Upper lobe of left lung (tissue), 6 donors: ENCODE data around the gene NCLN. TPM values are rescaled to one million over a fixed set of nuclear protein-coding genes. Genes with fewer than 3 reads are reported as not detected.

Experiments used
- ATAC-seq, 2 donors: fragments of 200-7000 bp; cut with Tn5 transposase; one replicate each; pipeline ENCODE4 v1.9.1; 2022; ENCODE audit warnings: mild to moderate bottlenecking in 2 of 2, moderate library complexity in 2 of 2; ENCODE audit not compliant: low FRiP score in 2 of 2
- DNase-seq, 2 donors: peaks; one replicate each; pipeline ENCODE4 v3.0.0-alpha.2; 2019 to 2020
- H3K27ac ChIP-seq, 4 donors: fragments of 200-600 bp; sonication (generic); one replicate each; pipeline ENCODE4 v1.5.1; 2016 to 2019
- H3K27me3 ChIP-seq, 4 donors: fragments of 200-600 bp; sonication (generic); one replicate each; pipeline ENCODE4 v1.5.1; 2017 to 2019
- H3K36me3 ChIP-seq, 4 donors: fragments of 200-600 bp; sonication (generic); one replicate each; pipeline ENCODE4 v1.5.1; 2016 to 2019
- H3K4me1 ChIP-seq, 4 donors: fragments of 200-600 bp; sonication (generic); one replicate each; pipeline ENCODE4 v1.5.1; 2018 to 2019
- H3K4me3 ChIP-seq, 4 donors: fragments of 200-600 bp; sonication (generic); one replicate each; pipeline ENCODE4 v1.5.1; 2017 to 2019; ENCODE audit warnings: mild to moderate bottlenecking in 2 of 4, moderate library complexity in 1 of 4
- H3K9me3 ChIP-seq, 4 donors: fragments of 200-600 bp; sonication (generic); one replicate each; pipeline ENCODE4 v1.5.1; 2018 to 2019
- EP300 ChIP-seq, 4 donors: sonication (generic); formaldehyde crosslinking; IDR thresholded peaks; one replicate each; pipeline ENCODE4 v1.5.1; 2017; ENCODE audit warnings: antibody characterized with exemption in 4 of 4, control low read depth in 2 of 4
- POLR2A ChIP-seq, 4 donors: fragments of 450-650 bp; IDR thresholded peaks; one replicate each; pipeline ENCODE4 v1.5.1; 2016 to 2017; ENCODE audit warnings: antibody characterized with exemption in 4 of 4, mild to moderate bottlenecking in 2 of 4
- POLR2AphosphoS5 ChIP-seq, 2 donors: sonication (generic); formaldehyde crosslinking; IDR thresholded peaks; one replicate each; pipeline ENCODE4 v1.5.1; 2017; ENCODE audit warnings: antibody characterized with exemption in 2 of 2
- WGBS, 2 donors: methylation state at CpG; one replicate each; pipeline ENCODE4 v1.1.5; 2017 to 2018; 5-methylcytosine and 5-hydroxymethylcytosine counted together
- total RNA-seq, 6 donors: library from RNA; depleted of rRNA in 4 of 6; stranded (reverse); fragments of >200 nt in 4 of 6; gene quantifications; one replicate each; pipeline versions ENCODE4 v1.1.0 to v1.2.1, GENCODE V29; 2016 to 2021
- TF ChIP-seq, protein P1 (sequence below), 6 experiments: fragments of 450-650 bp in 4 of 6; fragments of 200-600 bp in 2 of 6; sonication (generic) in 2 of 6; IDR thresholded peaks; one replicate each; pipeline ENCODE4 v1.5.1; 2016 to 2019; ENCODE audit warnings: antibody characterized with exemption in 6 of 6
- donor health status: DM: no; HTN: no; CAD: no; lungs with moderate emphysema.
- donor health status: DM: no; HTN: yes; CAD: no; lungs with severe emphysema.

The NCLN gene
- total RNA-seq, 6 donors from 2014 or later = 35.6 to 87.0 (median 72.5) TPM

DNA sequence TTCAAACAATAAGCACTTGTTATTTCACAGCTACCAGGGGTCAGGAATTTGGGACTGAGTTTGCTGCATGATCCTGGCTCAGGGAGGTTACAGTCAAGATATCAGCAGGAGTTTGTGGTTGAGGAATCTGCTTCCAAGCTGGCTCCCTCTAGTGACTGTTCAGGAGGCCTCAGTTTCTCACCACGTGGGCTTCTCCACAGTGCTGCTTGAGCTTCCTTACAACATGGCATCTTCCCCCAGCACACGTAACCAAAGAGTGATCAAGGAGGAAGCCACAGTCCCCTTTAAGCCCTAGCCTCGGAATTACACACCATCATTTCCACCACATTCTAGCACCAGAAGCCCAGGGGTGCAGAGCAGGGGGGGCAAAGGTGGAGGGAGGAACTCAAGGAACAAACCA is 67.5 kb downstream of the NCLN start:
- no peaks in the 10 kb centered on the region for H3K36me3 ChIP-seq
- DNase-seq (no peak), ATAC-seq (no peak)
- no peak overlapping the region for H3K4me3 ChIP-seq
- no peak overlapping the region for H3K27ac ChIP-seq
- WGBS, 2 donors = 52 to 66% methylated on average over 3 of the region's 3 CpGs
- TF ChIP-seq, protein P1, sequence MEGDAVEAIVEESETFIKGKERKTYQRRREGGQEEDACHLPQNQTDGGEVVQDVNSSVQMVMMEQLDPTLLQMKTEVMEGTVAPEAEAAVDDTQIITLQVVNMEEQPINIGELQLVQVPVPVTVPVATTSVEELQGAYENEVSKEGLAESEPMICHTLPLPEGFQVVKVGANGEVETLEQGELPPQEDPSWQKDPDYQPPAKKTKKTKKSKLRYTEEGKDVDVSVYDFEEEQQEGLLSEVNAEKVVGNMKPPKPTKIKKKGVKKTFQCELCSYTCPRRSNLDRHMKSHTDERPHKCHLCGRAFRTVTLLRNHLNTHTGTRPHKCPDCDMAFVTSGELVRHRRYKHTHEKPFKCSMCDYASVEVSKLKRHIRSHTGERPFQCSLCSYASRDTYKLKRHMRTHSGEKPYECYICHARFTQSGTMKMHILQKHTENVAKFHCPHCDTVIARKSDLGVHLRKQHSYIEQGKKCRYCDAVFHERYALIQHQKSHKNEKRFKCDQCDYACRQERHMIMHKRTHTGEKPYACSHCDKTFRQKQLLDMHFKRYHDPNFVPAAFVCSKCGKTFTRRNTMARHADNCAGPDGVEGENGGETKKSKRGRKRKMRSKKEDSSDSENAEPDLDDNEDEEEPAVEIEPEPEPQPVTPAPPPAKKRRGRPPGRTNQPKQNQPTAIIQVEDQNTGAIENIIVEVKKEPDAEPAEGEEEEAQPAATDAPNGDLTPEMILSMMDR (IDR thresholded peaks at IDR 0.05) = no peak
- no peak for TF ChIP-seq POLR2AphosphoS5 (IDR thresholded peaks at IDR 0.05)
- TF ChIP-seq EP300 (IDR thresholded peaks at IDR 0.05) = no peak
- TF ChIP-seq POLR2A (IDR thresholded peaks at IDR 0.05) = no peak
- H3K27me3 ChIP-seq = no peaks in the 10 kb centered on the region
- peaks cover 0 to 9% (median 5%) of the 10 kb centered on the region in 4 donors for H3K9me3 ChIP-seq
- H3K4me1 ChIP-seq = no peaks in the 10 kb centered on the region

DNA sequence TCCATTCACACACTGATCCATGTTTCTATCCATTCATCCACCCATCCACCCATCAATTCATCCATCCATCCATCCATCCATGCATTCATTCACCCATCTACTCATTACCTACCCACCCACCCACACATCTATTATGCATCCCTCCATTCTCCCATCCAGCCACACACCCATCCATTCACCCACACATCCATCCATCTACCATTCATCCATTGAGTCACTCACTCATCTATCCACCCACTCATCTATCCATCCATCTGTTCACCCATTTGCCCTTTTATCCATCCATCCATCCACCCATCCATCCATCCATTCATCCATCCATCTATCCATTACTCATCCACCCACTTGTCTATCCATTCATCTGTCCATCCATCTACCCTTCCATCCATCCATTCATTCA is 68.8 kb downstream of the NCLN start:
- H3K27me3 ChIP-seq = no peaks in the 10 kb centered on the region
- TF ChIP-seq POLR2AphosphoS5 (IDR thresholded peaks at IDR 0.05) (no peak), EP300 (IDR thresholded peaks at IDR 0.05) (no peak)
- no peak for ATAC-seq
- peaks cover 0 to 9% (median 5%) of the 10 kb centered on the region in 4 donors for H3K9me3 ChIP-seq
- H3K4me1 ChIP-seq = no peaks in the 10 kb centered on the region
- H3K36me3 ChIP-seq = no peaks in the 10 kb centered on the region
- no peak overlapping the region for H3K27ac ChIP-seq
- no peak for DNase-seq
- no peak overlapping the region for H3K4me3 ChIP-seq

DNA sequence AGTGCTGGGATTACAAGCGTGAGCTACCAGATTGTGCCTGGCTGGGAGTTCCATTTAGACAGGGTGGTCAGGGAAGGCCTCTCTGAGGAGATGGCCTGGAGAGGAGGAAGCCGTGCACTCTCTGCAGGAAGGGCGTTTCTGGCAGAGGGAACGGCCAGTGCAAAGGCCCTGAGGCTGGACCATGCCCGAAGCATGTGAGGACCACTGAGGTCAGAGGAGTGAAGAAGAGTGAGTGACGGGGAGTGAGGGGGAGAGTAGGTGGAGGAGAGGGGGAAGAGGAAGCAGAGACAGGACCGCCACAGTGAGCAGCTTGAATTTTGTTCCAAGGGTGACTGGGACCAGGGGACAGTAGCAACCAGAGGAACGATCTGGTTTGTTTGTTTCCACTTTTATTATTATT is 71.3 kb downstream of the NCLN start:
- WGBS, 2 donors = 89% methylated on average over 8 of the region's 8 CpGs
- peak in 1 of 2 donors; percentile 59 for ATAC-seq
- Histone ChIP-seq H3K4me1 (no peaks in the 10 kb centered on the region), H3K4me3 (no peak overlapping the region), H3K36me3 (no peaks in the 10 kb centered on the region), H3K27me3 (no peaks in the 10 kb centered on the region), H3K27ac (no peak overlapping the region), H3K9me3 (peaks cover 0 to 9% (median 5%) of the 10 kb centered on the region in 4 donors)
- no peak for TF ChIP-seq POLR2AphosphoS5 (IDR thresholded peaks at IDR 0.05)
- TF ChIP-seq EP300 (IDR thresholded peaks at IDR 0.05) = no peak
- TF ChIP-seq, protein P1 (IDR thresholded peaks at IDR 0.05) = no peak
- no peak for TF ChIP-seq POLR2A (IDR thresholded peaks at IDR 0.05)
- DNase-seq = no peak

Other genes starting within 250 kb of the NCLN start
- gene ZNF77, start 241.0 kb upstream of the NCLN start, total RNA-seq = 1 to 10 TPM; 3.1 to 7.3 (median 4.6) TPM
- gene TLE6, start 208.4 kb upstream of the NCLN start, total RNA-seq = 10 to 100 TPM in 2 of 6 donors, 1 to 10 TPM in 4; 4.1 to 49.2 (median 5.4) TPM
- 100 to 1,000 TPM in 1 of 6 donors, 10 to 100 TPM in 5; 35.0 to 115 (median 56.0) TPM for gene TLE2, start 156.7 kb upstream of the NCLN start, total RNA-seq
- gene TLE5, start 123.4 kb upstream of the NCLN start, total RNA-seq = 100 to 1,000 TPM; 324 to 781 (median 471) TPM
- gene GNA11, start 91.6 kb upstream of the NCLN start, total RNA-seq = 100 to 1,000 TPM in 1 of 6 donors, 10 to 100 TPM in 5; 60.0 to 103 (median 75.9) TPM
- 10 to 100 TPM; 19.0 to 31.4 (median 28.4) TPM for gene GNA15, start 49.9 kb upstream of the NCLN start, total RNA-seq
- gene S1PR4, start 7.2 kb upstream of the NCLN start, total RNA-seq = 10 to 100 TPM; 19.1 to 41.6 (median 33.7) TPM
- under 1 TPM in 2 of 6 donors, not detected in 4; 0.49 to 0.76 TPM for gene CELF5, start 38.7 kb downstream of the NCLN start, total RNA-seq
- gene NFIC, start 180.7 kb downstream of the NCLN start, total RNA-seq = 100 to 1,000 TPM in 5 of 6 donors, 10 to 100 TPM in 1; 96.1 to 175 (median 154) TPM